ENCODE data around the gene WWOX.
A peak's percentile ranks its signal among the peaks of the same experiment; 100 is the strongest.

WWOX gene

GRCh38 chr16:78106686-78107085, 7.2 kb downstream of the WWOX start:
- no peak for DNase-seq

GRCh38 chr16:78108451-78108850, 9.0 kb downstream of the WWOX start:
- no peak for DNase-seq

- DNase-seq = no peak
Measured at GRCh38 chr16:78113258-78113657, 13.8 kb downstream of the WWOX start.

GRCh38 chr16:78115659-78116058, 16.2 kb downstream of the WWOX start:
- DNase-seq = no peak

GRCh38 chr16:78116946-78117345, 17.5 kb downstream of the WWOX start:
- DNase-seq = no peak

GRCh38 chr16:78117391-78117790, 17.9 kb downstream of the WWOX start:
- DNase-seq = no peak

GRCh38 chr16:78118469-78119025, 19.1 kb downstream of the WWOX start:
- DNase-seq = no peak

GRCh38 chr16:78122774-78123315, 23.4 kb downstream of the WWOX start:
- DNase-seq = peak; percentile 74

GRCh38 chr16:78125112-78125844, 25.8 kb downstream of the WWOX start:
- DNase-seq = no peak

- no peak for DNase-seq
Measured at GRCh38 chr16:78126662-78127061, 27.2 kb downstream of the WWOX start.

- DNase-seq = peak; percentile 79
Measured at GRCh38 chr16:78127130-78127529, 27.7 kb downstream of the WWOX start.

GRCh38 chr16:78128913-78129312, 29.5 kb downstream of the WWOX start:
- DNase-seq = no peak

- no peak for DNase-seq
Measured at GRCh38 chr16:78129349-78129748, 29.9 kb downstream of the WWOX start.

GRCh38 chr16:78130083-78130608, 30.7 kb downstream of the WWOX start:
- DNase-seq = no peak

- no peak for DNase-seq
Measured at GRCh38 chr16:78130950-78131349, 31.5 kb downstream of the WWOX start.

- DNase-seq = no peak
Measured at GRCh38 chr16:78133919-78134318, 34.5 kb downstream of the WWOX start.

- no peak for DNase-seq
Measured at GRCh38 chr16:78134944-78135619, 35.6 kb downstream of the WWOX start.

- no peak for DNase-seq
Measured at GRCh38 chr16:78137179-78137578, 37.7 kb downstream of the WWOX start.

GRCh38 chr16:78137782-78138616, 38.5 kb downstream of the WWOX start:
- no peak for DNase-seq

GRCh38 chr16:78140818-78141466, 41.5 kb downstream of the WWOX start:
- no peak for DNase-seq

GRCh38 chr16:78142788-78143187, 43.3 kb downstream of the WWOX start:
- peak; percentile 47 for DNase-seq

GRCh38 chr16:78146807-78147206, 47.4 kb downstream of the WWOX start:
- DNase-seq = no peak
